Keratinocyte (primary cell): Measurements from ENCODE around the gene SLC44A3. TPM values are rescaled to one million over a fixed set of nuclear protein-coding genes. Genes with fewer than 3 reads are reported as not detected.

Source experiments
- DNase-seq: peaks from one replicate; pipeline ENCODE4 v3.0.0-alpha.2; 2011; ENCODE audit warnings: low read depth, missing footprints, low spot score
- FAIRE-seq: peaks from 2 replicates; lab custom pipeline; 2011; peaks lifted over from hg19 to GRCh38; lab: Jason Lieb, UNC
- H2AFZ ChIP-seq: 2 replicates; pipeline ENCODE4 v1.6.0; 2012; ENCODE audit warnings: low read length, control low read depth, inconsistent platforms; ENCODE audit not compliant: control insufficient read depth
- H3K27ac ChIP-seq: 2 replicates; pipeline ENCODE4 v1.5.1; 2011; ENCODE audit warnings: low read length; ENCODE audit not compliant: control insufficient read depth, insufficient read depth
- H3K27me3 ChIP-seq: 3 replicates; pipeline ENCODE4 v1.6.0; 2011; ENCODE audit warnings: low read length; ENCODE audit not compliant: control insufficient read depth, insufficient read depth; ENCODE audit errors: extremely low read depth
- H3K36me3 ChIP-seq, 2 experiments: 2 replicates in 1 of 2; 3 replicates in 1 of 2; pipeline ENCODE4 v1.5.1; 2011; ENCODE audit warnings: low read length in 2 of 2, mild to moderate bottlenecking in 1 of 2; ENCODE audit not compliant: control insufficient read depth in 2 of 2, insufficient read depth in 2 of 2; ENCODE audit errors: extremely low read depth in 1 of 2
- H3K4me1 ChIP-seq: 3 replicates; pipeline ENCODE4 v1.5.1; 2011; ENCODE audit warnings: low read length; ENCODE audit not compliant: control insufficient read depth, insufficient read depth; ENCODE audit errors: extremely low read depth
- H3K4me2 ChIP-seq: 3 replicates; pipeline ENCODE4 v1.6.0; 2011; ENCODE audit warnings: low read depth, low read length; ENCODE audit not compliant: control insufficient read depth, insufficient read depth; ENCODE audit errors: extremely low read depth
- H3K4me3 ChIP-seq, 3 experiments: fragments of 200-600 bp in 1 of 3; sonication (generic) in 1 of 3; 2 replicates in 2 of 3; 3 replicates in 1 of 3; pipeline ENCODE4 v1.5.1; 2011 to 2016; ENCODE audit warnings: low read length in 3 of 3, mild to moderate bottlenecking in 3 of 3, control low read depth in 2 of 3, inconsistent platforms in 1 of 3, low read depth in 1 of 3, mixed read lengths in 1 of 3, mixed run types in 1 of 3, moderate library complexity in 1 of 3; ENCODE audit not compliant: control insufficient read depth in 2 of 3, insufficient read depth in 2 of 3; ENCODE audit errors: extremely low read depth in 1 of 3
- H3K79me2 ChIP-seq: 2 replicates; pipeline ENCODE4 v1.6.0; 2012; ENCODE audit warnings: low read length; ENCODE audit not compliant: control insufficient read depth, insufficient read depth
- H3K9ac ChIP-seq: 3 replicates; pipeline ENCODE4 v1.6.0; 2011; ENCODE audit warnings: low read length; ENCODE audit not compliant: control insufficient read depth, insufficient read depth; ENCODE audit errors: extremely low read depth
- H3K9me1 ChIP-seq: 3 replicates; pipeline ENCODE4 v1.6.0; 2011; ENCODE audit warnings: low read length; ENCODE audit not compliant: control insufficient read depth, insufficient read depth; ENCODE audit errors: extremely low read depth
- H3K9me3 ChIP-seq: 2 replicates; pipeline ENCODE4 v1.5.1; 2012; ENCODE audit warnings: low read depth, low read length; ENCODE audit not compliant: control insufficient read depth
- H4K20me1 ChIP-seq: 3 replicates; pipeline ENCODE4 v1.6.0; 2011; ENCODE audit warnings: low read length; ENCODE audit not compliant: control insufficient read depth, insufficient read depth; ENCODE audit errors: extremely low read depth
- CTCF ChIP-seq, 3 experiments: IDR thresholded peaks in 1 of 3; conservative IDR thresholded peaks in 1 of 3; optimal IDR thresholded peaks in 1 of 3; 2 replicates in 2 of 3; 3 replicates in 1 of 3; pipeline versions ENCODE3 to v1.5.1; 2011; ENCODE audit warnings: low read length in 3 of 3, mild to moderate bottlenecking in 3 of 3, moderate library complexity in 2 of 3, control low read depth in 1 of 3, inconsistent platforms in 1 of 3; ENCODE audit not compliant: insufficient read depth in 2 of 3; ENCODE audit errors: extremely low read depth in 1 of 3
- EZH2 ChIP-seq: IDR thresholded peaks from one replicate; pipeline ENCODE4 v1.6.1; 2012; ENCODE audit warnings: inconsistent platforms, mild to moderate bottlenecking, low read length, moderate library complexity
- dilution Hi-C: fragments of 300-500 bp; cut with MboI; formaldehyde crosslinking; loops from one replicate; pipeline ENCODE4 v1.7.0; 2020; ENCODE audit warnings: low sequenced_read_pairs; ENCODE audit not compliant: extremely low pct_ligation_motif_present
- polyA plus RNA-seq, 5 experiments: library from polyadenylated mRNA; depleted of rRNA in 3 of 5; stranded (reverse) in 3 of 5; stranded (forward) in 1 of 5; unstranded in 1 of 5; fragments of >200 nt; gene quantifications; 1 replicate in 1 of 5; 2 replicates in 3 of 5; 3 replicates in 1 of 5; pipeline versions ENCODE4 v1.2.1 to v1.2.3, GENCODE V29; 2011 to 2012; ENCODE audit warnings: missing spikeins in 2 of 5, low read depth in 1 of 5, low replicate concordance in 1 of 5

SLC44A3 gene
- polyA plus RNA-seq, 1 donor (not counting 4 experiments of a cell fraction or from before 2014, with no cell fraction given), result 7.3 TPM

GRCh38 chr1:94884507-94884906, 64.3 kb downstream of the SLC44A3 start:
- H3K27ac ChIP-seq, result no peak overlapping the region

GRCh38 chr1:94886361-94886760, 66.2 kb downstream of the SLC44A3 start:
- no peak for TF ChIP-seq CTCF (optimal IDR thresholded peaks at IDR 0.05 in 1 of 3, IDR thresholded peaks at IDR 0.05 in 1 of 3, conservative IDR thresholded peaks at IDR 0.05 in 1 of 3; ENCODE audit: extremely low read depth in 1 of 3, insufficient read depth in 2 of 3, low read length in 3 of 3)
- no peak for TF ChIP-seq EZH2
- H3K27ac ChIP-seq, result no peak overlapping the region
- DNase-seq (no peak), FAIRE-seq (no peak)
- H3K4me3 ChIP-seq, result no peak overlapping the region
- H3K9ac ChIP-seq, result no peak overlapping the region
- H3K36me3 ChIP-seq, result peaks cover 0 to 1% of the 10 kb centered on the region in 2 experiments
- H2AFZ ChIP-seq, result no peak overlapping the region
- no peaks in the 10 kb centered on the region for H3K79me2 ChIP-seq
- no peak overlapping the region for H3K4me2 ChIP-seq
- H3K27me3 ChIP-seq, result no peaks in the 10 kb centered on the region
- no peaks in the 10 kb centered on the region for H4K20me1 ChIP-seq
- H3K9me3 ChIP-seq, result no peaks in the 10 kb centered on the region
- no peaks in the 10 kb centered on the region for H3K4me1 ChIP-seq
- H3K9me1 ChIP-seq, result no peaks in the 10 kb centered on the region
- dilution Hi-C loops, result no loop called here

More at GRCh38 chr1:94884507-94884906, 64.3 kb downstream of the SLC44A3 start:
- Histone ChIP-seq H3K9me3 (no peaks in the 10 kb centered on the region), H3K9me1 (no peaks in the 10 kb centered on the region), H3K36me3 (no peaks in the 10 kb centered on the region), H3K79me2 (no peaks in the 10 kb centered on the region), H2AFZ (no peak overlapping the region), H3K4me2 (no peak overlapping the region), H3K4me3 (no peak overlapping the region), H3K4me1 (no peaks in the 10 kb centered on the region), H3K27me3 (no peaks in the 10 kb centered on the region), H4K20me1 (no peaks in the 10 kb centered on the region), H3K9ac (no peak overlapping the region)
- DNase-seq, result no peak
- no peak for FAIRE-seq
- dilution Hi-C loops, result no loop called here
- TF ChIP-seq CTCF (optimal IDR thresholded peaks at IDR 0.05 in 1 of 3, IDR thresholded peaks at IDR 0.05 in 1 of 3, conservative IDR thresholded peaks at IDR 0.05 in 1 of 3; ENCODE audit: extremely low read depth in 1 of 3, insufficient read depth in 2 of 3, low read length in 3 of 3) (no peak), EZH2 (no peak)
